ENCODE results near the gene TRAPPC14.
"Not testable (repeated sequence)": the region's sequence is repeated elsewhere in the genome, so short reads cannot be mapped to it uniquely, and the experiment has no call there.

TRAPPC14 gene

DNA sequence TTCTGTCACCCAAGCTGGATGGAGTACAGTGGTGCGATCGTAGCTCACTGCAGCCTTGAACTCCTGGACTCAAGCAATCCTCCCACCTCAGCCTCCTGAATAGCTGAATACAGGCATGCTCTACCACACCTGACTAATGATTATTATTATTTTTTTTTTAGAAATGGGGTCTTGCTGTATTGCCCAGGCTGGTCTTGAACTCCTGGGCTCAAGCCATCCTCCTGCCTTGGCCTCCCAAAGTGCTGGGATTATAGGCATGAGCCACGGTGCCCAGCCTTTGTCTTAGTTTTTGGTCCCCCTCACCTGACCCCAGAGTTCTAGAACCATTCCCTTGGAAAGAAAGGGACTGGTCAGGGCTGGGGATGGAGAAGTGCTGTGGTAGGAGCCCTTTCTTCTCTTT lies 21.6 kb upstream of the TRAPPC14 start:
- not testable (repeated sequence) for H3K4me1 ChIP-seq (ENCODE audit: control insufficient read depth, insufficient read depth, low read length); H3K36me3 ChIP-seq (ENCODE audit: control insufficient read depth in 2 of 2, insufficient read depth in 1 of 2, low read length in 2 of 2); H3K4me3 ChIP-seq (ENCODE audit: low read depth, low read length); H3K27ac ChIP-seq (ENCODE audit: extremely low read depth, low read depth, low read length); H3K9me3 ChIP-seq (ENCODE audit: control insufficient read depth, insufficient read depth, low read depth, low read length)
- peak; percentile 89 for TF ChIP-seq ZNF121 (tag by site-specific recombination; IDR thresholded peaks at IDR 0.05)
- POLR2A ChIA-PET = interaction anchor here (0.7 to 1.8 kb wide), 2 partner anchors 11 to 31 kb away, joined by 3 to 6 read pairs; partner anchors contain the start of gene LAMTOR4
- CTCF ChIA-PET = interaction anchor here (1.1 kb wide), 2 partner anchors 10 to 227 kb away, joined by 3 to 5 read pairs; no protein-coding TSS in a partner anchor

DNA sequence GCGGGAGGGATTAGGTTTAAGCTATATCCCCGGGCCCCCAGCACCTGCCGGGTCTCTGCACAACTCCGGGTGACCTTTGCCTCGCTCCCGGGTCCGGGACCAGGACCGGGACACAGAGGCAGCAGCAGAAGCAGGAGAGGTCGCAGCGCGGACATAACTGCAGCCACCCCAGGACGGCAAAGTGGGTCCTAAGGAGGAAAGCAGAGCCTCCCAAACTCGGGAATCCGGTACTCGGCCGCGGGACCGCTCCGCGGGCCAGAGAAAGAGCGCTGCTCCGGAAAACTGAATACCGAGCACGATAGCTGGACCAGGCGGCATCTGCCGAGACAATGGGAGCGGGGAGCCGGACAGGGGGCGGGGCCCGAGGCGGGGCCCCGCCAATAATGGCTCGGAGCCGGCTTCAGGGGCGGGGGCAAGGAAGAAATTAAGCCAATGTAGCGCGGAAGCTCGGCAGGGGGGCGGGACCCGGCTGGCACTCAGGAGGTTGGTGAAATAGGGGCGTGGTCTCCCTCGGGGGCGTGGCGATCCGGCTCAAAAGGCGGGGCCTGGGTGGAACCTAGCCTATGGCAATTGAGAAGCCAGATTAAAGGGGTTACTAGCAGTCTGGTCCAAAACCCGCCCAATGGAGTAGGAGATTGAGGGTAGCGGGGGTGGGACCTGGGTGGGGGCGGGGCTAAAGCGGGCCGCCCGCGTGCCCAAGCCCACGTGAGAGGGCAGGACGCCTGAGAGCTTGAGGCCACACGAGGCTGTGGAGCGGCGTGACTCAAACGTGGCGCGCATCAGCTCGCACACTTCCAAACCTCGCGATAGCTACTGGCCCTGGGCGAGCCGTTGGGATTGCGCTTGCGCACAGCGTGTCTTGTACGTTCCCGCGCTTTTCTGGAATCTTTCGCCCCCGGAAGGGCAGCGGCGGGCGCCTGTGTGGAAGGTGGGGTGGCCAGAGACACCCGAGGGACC lies 18.8 kb upstream of the TRAPPC14 start, which contains the start of the genes GPC2 and STAG3:
GPC2 (minus strand) TSS at position 337 of the 957 bp plus-strand sequence; CDS start at position 155, 182 bp downstream.
STAG3 (plus strand) TSS at position 874 of the 957 bp plus-strand sequence. CDS start 2,639 bp downstream, outside the sequence.
- Histone ChIP-seq H3K27ac (ENCODE audit: extremely low read depth, low read depth, low read length) (no peak within 1 kb of the TSS), H3K9me3 (ENCODE audit: control insufficient read depth, insufficient read depth, low read depth, low read length) (no peaks in the 10 kb centered on the region), H3K36me3 (ENCODE audit: control insufficient read depth in 2 of 2, insufficient read depth in 1 of 2, low read length in 2 of 2) (no peaks in the 10 kb centered on the region), H3K4me3 (ENCODE audit: low read depth, low read length) (peak within 1 kb of the TSS; percentile 66), H3K4me1 (ENCODE audit: control insufficient read depth, insufficient read depth, low read length) (no peaks in the 10 kb centered on the region)
- ChIA-PET POLR2A (interaction anchor here (0.6 to 1.9 kb wide), 12 partner anchors 10 to 864 kb away, joined by 3 to 14 read pairs (median 4); partner anchors contain the start of genes GAL3ST4, LAMTOR4, MBLAC1 and TRAPPC14), CTCF (interaction anchor here (0.6 to 2.2 kb wide), 4 partner anchors 15 to 45 kb away, joined by 3 to 7 read pairs (median 5); no protein-coding TSS in a partner anchor)
- no peak for TF ChIP-seq ZNF837 (tag by site-specific recombination; IDR thresholded peaks at IDR 0.05)
- TF ChIP-seq ZNF660 (tag by site-specific recombination; IDR thresholded peaks at IDR 0.05) = no peak
- TF ChIP-seq, protein P1, sequence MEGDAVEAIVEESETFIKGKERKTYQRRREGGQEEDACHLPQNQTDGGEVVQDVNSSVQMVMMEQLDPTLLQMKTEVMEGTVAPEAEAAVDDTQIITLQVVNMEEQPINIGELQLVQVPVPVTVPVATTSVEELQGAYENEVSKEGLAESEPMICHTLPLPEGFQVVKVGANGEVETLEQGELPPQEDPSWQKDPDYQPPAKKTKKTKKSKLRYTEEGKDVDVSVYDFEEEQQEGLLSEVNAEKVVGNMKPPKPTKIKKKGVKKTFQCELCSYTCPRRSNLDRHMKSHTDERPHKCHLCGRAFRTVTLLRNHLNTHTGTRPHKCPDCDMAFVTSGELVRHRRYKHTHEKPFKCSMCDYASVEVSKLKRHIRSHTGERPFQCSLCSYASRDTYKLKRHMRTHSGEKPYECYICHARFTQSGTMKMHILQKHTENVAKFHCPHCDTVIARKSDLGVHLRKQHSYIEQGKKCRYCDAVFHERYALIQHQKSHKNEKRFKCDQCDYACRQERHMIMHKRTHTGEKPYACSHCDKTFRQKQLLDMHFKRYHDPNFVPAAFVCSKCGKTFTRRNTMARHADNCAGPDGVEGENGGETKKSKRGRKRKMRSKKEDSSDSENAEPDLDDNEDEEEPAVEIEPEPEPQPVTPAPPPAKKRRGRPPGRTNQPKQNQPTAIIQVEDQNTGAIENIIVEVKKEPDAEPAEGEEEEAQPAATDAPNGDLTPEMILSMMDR (tag by site-specific recombination; IDR thresholded peaks at IDR 0.05) = no peak
- TF ChIP-seq ZBTB48 (tag by site-specific recombination; IDR thresholded peaks at IDR 0.05) = no peak
- TF ChIP-seq, protein P2, sequence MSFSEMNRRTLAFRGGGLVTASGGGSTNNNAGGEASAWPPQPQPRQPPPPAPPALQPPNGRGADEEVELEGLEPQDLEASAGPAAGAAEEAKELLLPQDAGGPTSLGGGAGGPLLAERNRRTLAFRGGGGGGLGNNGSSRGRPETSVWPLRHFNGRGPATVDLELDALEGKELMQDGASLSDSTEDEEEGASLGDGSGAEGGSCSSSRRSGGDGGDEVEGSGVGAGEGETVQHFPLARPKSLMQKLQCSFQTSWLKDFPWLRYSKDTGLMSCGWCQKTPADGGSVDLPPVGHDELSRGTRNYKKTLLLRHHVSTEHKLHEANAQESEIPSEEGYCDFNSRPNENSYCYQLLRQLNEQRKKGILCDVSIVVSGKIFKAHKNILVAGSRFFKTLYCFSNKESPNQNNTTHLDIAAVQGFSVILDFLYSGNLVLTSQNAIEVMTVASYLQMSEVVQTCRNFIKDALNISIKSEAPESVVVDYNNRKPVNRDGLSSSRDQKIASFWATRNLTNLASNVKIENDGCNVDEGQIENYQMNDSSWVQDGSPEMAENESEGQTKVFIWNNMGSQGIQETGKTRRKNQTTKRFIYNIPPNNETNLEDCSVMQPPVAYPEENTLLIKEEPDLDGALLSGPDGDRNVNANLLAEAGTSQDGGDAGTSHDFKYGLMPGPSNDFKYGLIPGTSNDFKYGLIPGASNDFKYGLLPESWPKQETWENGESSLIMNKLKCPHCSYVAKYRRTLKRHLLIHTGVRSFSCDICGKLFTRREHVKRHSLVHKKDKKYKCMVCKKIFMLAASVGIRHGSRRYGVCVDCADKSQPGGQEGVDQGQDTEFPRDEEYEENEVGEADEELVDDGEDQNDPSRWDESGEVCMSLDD (tag by site-specific recombination; IDR thresholded peaks at IDR 0.05) = no peak
- no peak for TF ChIP-seq MZF1 (tag by site-specific recombination; IDR thresholded peaks at IDR 0.05; ENCODE audit: borderline replicate concordance)
- no peak for TF ChIP-seq ZNF184 (tag by site-specific recombination; IDR thresholded peaks at IDR 0.05)
- TF ChIP-seq ZNF521 (tag by site-specific recombination; IDR thresholded peaks at IDR 0.05) = no peak
- TF ChIP-seq HOXD13 (CRISPR knock-in tag; IDR thresholded peaks at IDR 0.05; ENCODE audit: borderline replicate concordance) = no peak
- TF ChIP-seq ZNF529 (tag by site-specific recombination; IDR thresholded peaks at IDR 0.05; ENCODE audit: insufficient replicate concordance) = no peak
- no peak for TF ChIP-seq ZNF473 (tag by site-specific recombination; IDR thresholded peaks at IDR 0.05)
- TF ChIP-seq, protein P3, sequence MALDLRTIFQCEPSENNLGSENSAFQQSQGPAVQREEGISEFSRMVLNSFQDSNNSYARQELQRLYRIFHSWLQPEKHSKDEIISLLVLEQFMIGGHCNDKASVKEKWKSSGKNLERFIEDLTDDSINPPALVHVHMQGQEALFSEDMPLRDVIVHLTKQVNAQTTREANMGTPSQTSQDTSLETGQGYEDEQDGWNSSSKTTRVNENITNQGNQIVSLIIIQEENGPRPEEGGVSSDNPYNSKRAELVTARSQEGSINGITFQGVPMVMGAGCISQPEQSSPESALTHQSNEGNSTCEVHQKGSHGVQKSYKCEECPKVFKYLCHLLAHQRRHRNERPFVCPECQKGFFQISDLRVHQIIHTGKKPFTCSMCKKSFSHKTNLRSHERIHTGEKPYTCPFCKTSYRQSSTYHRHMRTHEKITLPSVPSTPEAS (tag by site-specific recombination; IDR thresholded peaks at IDR 0.05) = no peak
- TF ChIP-seq ZNF354C (tag by site-specific recombination; IDR thresholded peaks at IDR 0.05; ENCODE audit: borderline replicate concordance, low read depth) = no peak
- no peak for TF ChIP-seq ZNF843 (tag by site-specific recombination; IDR thresholded peaks at IDR 0.05)
- TF ChIP-seq, protein P4, sequence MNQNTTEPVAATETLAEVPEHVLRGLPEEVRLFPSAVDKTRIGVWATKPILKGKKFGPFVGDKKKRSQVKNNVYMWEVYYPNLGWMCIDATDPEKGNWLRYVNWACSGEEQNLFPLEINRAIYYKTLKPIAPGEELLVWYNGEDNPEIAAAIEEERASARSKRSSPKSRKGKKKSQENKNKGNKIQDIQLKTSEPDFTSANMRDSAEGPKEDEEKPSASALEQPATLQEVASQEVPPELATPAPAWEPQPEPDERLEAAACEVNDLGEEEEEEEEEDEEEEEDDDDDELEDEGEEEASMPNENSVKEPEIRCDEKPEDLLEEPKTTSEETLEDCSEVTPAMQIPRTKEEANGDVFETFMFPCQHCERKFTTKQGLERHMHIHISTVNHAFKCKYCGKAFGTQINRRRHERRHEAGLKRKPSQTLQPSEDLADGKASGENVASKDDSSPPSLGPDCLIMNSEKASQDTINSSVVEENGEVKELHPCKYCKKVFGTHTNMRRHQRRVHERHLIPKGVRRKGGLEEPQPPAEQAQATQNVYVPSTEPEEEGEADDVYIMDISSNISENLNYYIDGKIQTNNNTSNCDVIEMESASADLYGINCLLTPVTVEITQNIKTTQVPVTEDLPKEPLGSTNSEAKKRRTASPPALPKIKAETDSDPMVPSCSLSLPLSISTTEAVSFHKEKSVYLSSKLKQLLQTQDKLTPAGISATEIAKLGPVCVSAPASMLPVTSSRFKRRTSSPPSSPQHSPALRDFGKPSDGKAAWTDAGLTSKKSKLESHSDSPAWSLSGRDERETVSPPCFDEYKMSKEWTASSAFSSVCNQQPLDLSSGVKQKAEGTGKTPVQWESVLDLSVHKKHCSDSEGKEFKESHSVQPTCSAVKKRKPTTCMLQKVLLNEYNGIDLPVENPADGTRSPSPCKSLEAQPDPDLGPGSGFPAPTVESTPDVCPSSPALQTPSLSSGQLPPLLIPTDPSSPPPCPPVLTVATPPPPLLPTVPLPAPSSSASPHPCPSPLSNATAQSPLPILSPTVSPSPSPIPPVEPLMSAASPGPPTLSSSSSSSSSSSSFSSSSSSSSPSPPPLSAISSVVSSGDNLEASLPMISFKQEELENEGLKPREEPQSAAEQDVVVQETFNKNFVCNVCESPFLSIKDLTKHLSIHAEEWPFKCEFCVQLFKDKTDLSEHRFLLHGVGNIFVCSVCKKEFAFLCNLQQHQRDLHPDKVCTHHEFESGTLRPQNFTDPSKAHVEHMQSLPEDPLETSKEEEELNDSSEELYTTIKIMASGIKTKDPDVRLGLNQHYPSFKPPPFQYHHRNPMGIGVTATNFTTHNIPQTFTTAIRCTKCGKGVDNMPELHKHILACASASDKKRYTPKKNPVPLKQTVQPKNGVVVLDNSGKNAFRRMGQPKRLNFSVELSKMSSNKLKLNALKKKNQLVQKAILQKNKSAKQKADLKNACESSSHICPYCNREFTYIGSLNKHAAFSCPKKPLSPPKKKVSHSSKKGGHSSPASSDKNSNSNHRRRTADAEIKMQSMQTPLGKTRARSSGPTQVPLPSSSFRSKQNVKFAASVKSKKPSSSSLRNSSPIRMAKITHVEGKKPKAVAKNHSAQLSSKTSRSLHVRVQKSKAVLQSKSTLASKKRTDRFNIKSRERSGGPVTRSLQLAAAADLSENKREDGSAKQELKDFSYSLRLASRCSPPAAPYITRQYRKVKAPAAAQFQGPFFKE (tag by site-specific recombination; IDR thresholded peaks at IDR 0.05; ENCODE audit: borderline replicate concordance) = no peak
- TF ChIP-seq SALL2 (tag by site-specific recombination; IDR thresholded peaks at IDR 0.05; ENCODE audit: borderline replicate concordance) = no peak
- no peak for TF ChIP-seq ZNF707 (tag by site-specific recombination; IDR thresholded peaks at IDR 0.05)
- no peak for TF ChIP-seq ZNF658 (tag by site-specific recombination; IDR thresholded peaks at IDR 0.05)
- TF ChIP-seq ZNF830 (tag by site-specific recombination; IDR thresholded peaks at IDR 0.05; ENCODE audit: low read depth) = no peak
- no peak for TF ChIP-seq ZNF214 (tag by site-specific recombination; IDR thresholded peaks at IDR 0.05; ENCODE audit: borderline replicate concordance)

All from HEK293 (cell line).